SK-N-SH treated with all-trans-retinoic acid at 6 μM for 48 hours (cell line): ENCODE data around the gene CLUH.

Source experiments
- ATAC-seq: fragments of 200-7000 bp; cut with Tn5 transposase; 3 replicates; pipeline ENCODE4 v1.9.1; 2020; ENCODE audit warnings: mild to moderate bottlenecking, moderate library complexity
- ARNTL ChIP-seq: fragments of 450-650 bp; formaldehyde crosslinking; IDR thresholded peaks from 2 replicates; pipeline ENCODE4 v1.5.0; 2020; ENCODE audit warnings: low read depth, mild to moderate bottlenecking, moderate library complexity, borderline replicate concordance
- BACH2 ChIP-seq: fragments of 250-450 bp; sonication (Bioruptor Pico); IDR thresholded peaks from 2 replicates; pipeline ENCODE4 v1.9.0; 2021; ENCODE audit warnings: mild to moderate bottlenecking, borderline replicate concordance
- ESRRG ChIP-seq: fragments of 250-450 bp; sonication (Bioruptor Pico); IDR thresholded peaks from 2 replicates; pipeline ENCODE4 v1.6.1; 2021; ENCODE audit warnings: mild to moderate bottlenecking
- GLIS3 ChIP-seq: fragments of 250-450 bp; sonication (Bioruptor Pico); IDR thresholded peaks from 2 replicates; pipeline ENCODE4 v1.5.0; 2020; ENCODE audit warnings: mild to moderate bottlenecking, moderate library complexity
- ISL1 ChIP-seq: fragments of 250-450 bp; sonication (Bioruptor Pico); IDR thresholded peaks from 2 replicates; pipeline ENCODE4 v2.1.2; 2022; ENCODE audit warnings: mild to moderate bottlenecking, moderate library complexity
- PPARA ChIP-seq: fragments of 250-450 bp; sonication (Bioruptor Pico); IDR thresholded peaks from 2 replicates; pipeline ENCODE4 v1.5.0; 2020; ENCODE audit warnings: mild to moderate bottlenecking, borderline replicate concordance
- RARB ChIP-seq: fragments of 250-450 bp; sonication (Bioruptor Pico); IDR thresholded peaks from 2 replicates; pipeline ENCODE4 v1.8.0; 2021; ENCODE audit warnings: mild to moderate bottlenecking, moderate library complexity
- TCF4 ChIP-seq: fragments of 250-450 bp; sonication (Bioruptor Pico); IDR thresholded peaks from 2 replicates; pipeline ENCODE4 v1.8.0; 2021; ENCODE audit warnings: mild to moderate bottlenecking, moderate library complexity, borderline replicate concordance
- TOX ChIP-seq: fragments of 250-450 bp; sonication (Bioruptor Pico); IDR thresholded peaks from 2 replicates; pipeline ENCODE4 v1.8.0; 2021; ENCODE audit warnings: mild to moderate bottlenecking, moderate library complexity, borderline replicate concordance
- ZC3H10 ChIP-seq: fragments of 250-450 bp; sonication (Bioruptor Pico); IDR thresholded peaks from 2 replicates; pipeline ENCODE4 v1.5.1; 2021; ENCODE audit warnings: mild to moderate bottlenecking, moderate library complexity
- ZFP3 ChIP-seq: fragments of 250-450 bp; sonication (Bioruptor Pico); IDR thresholded peaks from 2 replicates; pipeline ENCODE4 v1.5.0; 2020; ENCODE audit warnings: mild to moderate bottlenecking, moderate library complexity
- ZFP30 ChIP-seq: fragments of 450-650 bp; formaldehyde crosslinking; IDR thresholded peaks from 2 replicates; pipeline ENCODE4 v1.5.0; 2022; ENCODE audit warnings: mild to moderate bottlenecking, moderate library complexity
- ZNF70 ChIP-seq: fragments of 450-650 bp; formaldehyde crosslinking; IDR thresholded peaks from 2 replicates; pipeline ENCODE4 v1.5.0; 2020; ENCODE audit warnings: mild to moderate bottlenecking, moderate library complexity
- ZNF8 ChIP-seq: fragments of 450-650 bp; formaldehyde crosslinking; IDR thresholded peaks from 2 replicates; pipeline ENCODE4 v1.5.0; 2020; ENCODE audit warnings: mild to moderate bottlenecking, moderate library complexity
- TF ChIP-seq, protein P1 (sequence below): fragments of 250-450 bp; sonication (Bioruptor Pico); IDR thresholded peaks from 2 replicates; pipeline ENCODE4 v1.5.0; 2020; ENCODE audit warnings: mild to moderate bottlenecking, moderate library complexity
- TF ChIP-seq, protein P2 (sequence below): fragments of 250-450 bp; sonication (Bioruptor Pico); IDR thresholded peaks from 2 replicates; pipeline ENCODE4 v1.8.0; 2021; ENCODE audit warnings: low read depth, mild to moderate bottlenecking, moderate library complexity, borderline replicate concordance
- TF ChIP-seq, protein P3 (sequence below): fragments of 250-450 bp; sonication (Bioruptor Pico); IDR thresholded peaks from 2 replicates; pipeline ENCODE4 v1.8.0; 2020; ENCODE audit warnings: mild to moderate bottlenecking, moderate library complexity, borderline replicate concordance
- TF ChIP-seq, protein P4 (sequence below): fragments of 250-450 bp; sonication (Bioruptor Pico); IDR thresholded peaks from 2 replicates; pipeline ENCODE4 v1.5.1; 2020; ENCODE audit warnings: low read depth, mild to moderate bottlenecking, moderate library complexity
- TF ChIP-seq, protein P5 (sequence below): fragments of 250-450 bp; sonication (Bioruptor Pico); IDR thresholded peaks from 2 replicates; pipeline ENCODE4 v1.5.1; 2021; ENCODE audit warnings: mild to moderate bottlenecking, moderate library complexity

Gene CLUH

DNA sequence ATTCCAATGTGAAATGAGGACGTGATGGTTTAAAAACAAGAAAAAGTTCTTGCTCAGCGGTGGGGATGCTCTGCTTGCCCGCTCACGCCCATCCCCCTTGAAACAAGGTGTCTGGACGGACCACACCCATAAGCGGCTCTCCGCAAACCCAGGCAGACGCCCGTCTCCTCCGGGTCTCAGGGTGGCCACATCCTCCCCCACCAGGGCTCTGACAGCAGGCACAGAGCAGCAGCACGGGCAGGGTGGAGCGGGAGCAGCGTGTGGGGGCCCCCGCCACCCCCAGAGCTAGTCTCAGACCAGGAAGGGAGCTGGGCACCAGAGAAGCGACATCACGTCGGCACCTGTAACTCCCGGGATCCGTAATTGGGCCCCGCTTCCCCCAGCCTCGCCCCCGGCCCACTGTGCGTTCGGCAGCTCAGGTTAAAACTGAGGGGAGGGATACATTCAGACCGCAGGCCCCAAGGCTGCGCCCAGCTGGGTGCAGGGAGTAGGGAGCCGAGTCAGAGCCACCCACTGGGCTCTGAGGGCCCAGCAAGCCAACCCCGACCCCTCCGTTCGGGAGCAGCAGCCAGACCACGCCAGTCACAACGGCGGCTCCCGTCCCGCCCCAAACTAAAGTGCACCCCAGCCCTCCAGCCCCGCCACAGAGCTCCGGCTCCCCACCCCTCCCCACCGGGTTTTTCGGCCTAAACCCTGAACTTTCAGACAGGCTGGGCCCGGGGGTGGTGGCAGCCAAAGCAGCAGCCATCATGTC, 22.0 kb downstream of the CLUH start:
- ATAC-seq: peak; percentile 2; the same call in 1 of the 3 replicates
- TF ChIP-seq, protein P1, sequence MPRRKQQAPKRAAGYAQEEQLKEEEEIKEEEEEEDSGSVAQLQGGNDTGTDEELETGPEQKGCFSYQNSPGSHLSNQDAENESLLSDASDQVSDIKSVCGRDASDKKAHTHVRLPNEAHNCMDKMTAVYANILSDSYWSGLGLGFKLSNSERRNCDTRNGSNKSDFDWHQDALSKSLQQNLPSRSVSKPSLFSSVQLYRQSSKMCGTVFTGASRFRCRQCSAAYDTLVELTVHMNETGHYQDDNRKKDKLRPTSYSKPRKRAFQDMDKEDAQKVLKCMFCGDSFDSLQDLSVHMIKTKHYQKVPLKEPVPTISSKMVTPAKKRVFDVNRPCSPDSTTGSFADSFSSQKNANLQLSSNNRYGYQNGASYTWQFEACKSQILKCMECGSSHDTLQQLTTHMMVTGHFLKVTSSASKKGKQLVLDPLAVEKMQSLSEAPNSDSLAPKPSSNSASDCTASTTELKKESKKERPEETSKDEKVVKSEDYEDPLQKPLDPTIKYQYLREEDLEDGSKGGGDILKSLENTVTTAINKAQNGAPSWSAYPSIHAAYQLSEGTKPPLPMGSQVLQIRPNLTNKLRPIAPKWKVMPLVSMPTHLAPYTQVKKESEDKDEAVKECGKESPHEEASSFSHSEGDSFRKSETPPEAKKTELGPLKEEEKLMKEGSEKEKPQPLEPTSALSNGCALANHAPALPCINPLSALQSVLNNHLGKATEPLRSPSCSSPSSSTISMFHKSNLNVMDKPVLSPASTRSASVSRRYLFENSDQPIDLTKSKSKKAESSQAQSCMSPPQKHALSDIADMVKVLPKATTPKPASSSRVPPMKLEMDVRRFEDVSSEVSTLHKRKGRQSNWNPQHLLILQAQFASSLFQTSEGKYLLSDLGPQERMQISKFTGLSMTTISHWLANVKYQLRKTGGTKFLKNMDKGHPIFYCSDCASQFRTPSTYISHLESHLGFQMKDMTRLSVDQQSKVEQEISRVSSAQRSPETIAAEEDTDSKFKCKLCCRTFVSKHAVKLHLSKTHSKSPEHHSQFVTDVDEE (CRISPR knock-in tag): no peak

DNA sequence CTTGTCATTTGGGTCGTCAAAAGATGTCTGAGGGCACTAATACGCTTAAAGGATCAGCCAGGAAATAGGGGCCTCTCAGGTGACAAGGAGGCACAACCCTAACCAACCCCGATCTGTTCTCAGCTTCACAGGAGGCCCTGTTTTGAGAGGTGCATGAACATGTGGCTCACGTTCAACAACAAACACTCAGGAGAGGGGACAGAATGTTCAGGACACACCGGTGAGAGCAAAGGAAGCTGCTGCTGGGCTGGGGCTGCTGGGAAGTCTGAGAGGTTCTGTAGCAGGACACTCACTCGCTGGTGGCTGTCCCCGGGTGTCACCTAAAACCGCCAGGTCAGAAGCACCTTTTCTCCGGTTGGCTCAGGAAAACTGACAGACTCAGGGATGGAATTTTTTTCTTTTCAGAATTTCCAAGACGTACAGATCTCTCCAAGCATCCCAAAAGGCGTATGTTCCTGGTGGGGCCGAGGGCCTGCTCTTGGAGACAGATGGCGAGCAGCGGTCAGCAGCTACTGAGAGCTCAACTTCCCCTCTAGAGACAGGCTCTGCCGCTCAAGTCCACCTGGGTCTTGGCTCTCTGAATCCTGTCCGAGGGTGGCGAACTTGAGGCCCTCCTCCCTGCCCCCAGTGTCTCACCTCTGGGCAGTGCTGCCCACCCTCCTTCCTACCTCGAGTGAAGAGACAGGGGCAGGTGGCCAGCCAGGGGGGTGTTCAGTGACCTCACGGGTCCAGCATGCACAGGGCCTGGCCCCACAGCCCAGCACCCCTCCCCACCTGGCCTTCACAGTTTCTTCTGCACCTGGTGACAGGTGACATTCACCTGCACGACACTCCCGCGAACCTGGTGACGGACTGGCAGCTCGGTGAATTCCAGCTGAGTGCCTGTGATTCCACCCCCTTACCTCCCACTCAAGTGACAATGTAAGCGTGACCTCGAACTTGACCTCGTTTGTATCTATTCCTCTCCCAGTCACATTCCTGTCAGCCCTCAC, 22.9 kb downstream of the CLUH start:
- TF ChIP-seq ZFP30 (CRISPR knock-in tag): no peak
- no peak for TF ChIP-seq TOX (CRISPR knock-in tag)
- no peak for TF ChIP-seq GLIS3
- no peak for TF ChIP-seq BACH2
- no peak for TF ChIP-seq ZNF8 (CRISPR knock-in tag)
- TF ChIP-seq ISL1 (CRISPR knock-in tag): no peak
- TF ChIP-seq PPARA: no peak
- TF ChIP-seq, protein P2, sequence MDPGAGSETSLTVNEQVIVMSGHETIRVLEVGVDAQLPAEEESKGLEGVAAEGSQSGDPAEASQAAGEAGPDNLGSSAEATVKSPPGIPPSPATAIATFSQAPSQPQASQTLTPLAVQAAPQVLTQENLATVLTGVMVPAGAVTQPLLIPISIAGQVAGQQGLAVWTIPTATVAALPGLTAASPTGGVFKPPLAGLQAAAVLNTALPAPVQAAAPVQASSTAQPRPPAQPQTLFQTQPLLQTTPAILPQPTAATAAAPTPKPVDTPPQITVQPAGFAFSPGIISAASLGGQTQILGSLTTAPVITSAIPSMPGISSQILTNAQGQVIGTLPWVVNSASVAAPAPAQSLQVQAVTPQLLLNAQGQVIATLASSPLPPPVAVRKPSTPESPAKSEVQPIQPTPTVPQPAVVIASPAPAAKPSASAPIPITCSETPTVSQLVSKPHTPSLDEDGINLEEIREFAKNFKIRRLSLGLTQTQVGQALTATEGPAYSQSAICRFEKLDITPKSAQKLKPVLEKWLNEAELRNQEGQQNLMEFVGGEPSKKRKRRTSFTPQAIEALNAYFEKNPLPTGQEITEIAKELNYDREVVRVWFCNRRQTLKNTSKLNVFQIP: no peak
- TF ChIP-seq, protein P3, sequence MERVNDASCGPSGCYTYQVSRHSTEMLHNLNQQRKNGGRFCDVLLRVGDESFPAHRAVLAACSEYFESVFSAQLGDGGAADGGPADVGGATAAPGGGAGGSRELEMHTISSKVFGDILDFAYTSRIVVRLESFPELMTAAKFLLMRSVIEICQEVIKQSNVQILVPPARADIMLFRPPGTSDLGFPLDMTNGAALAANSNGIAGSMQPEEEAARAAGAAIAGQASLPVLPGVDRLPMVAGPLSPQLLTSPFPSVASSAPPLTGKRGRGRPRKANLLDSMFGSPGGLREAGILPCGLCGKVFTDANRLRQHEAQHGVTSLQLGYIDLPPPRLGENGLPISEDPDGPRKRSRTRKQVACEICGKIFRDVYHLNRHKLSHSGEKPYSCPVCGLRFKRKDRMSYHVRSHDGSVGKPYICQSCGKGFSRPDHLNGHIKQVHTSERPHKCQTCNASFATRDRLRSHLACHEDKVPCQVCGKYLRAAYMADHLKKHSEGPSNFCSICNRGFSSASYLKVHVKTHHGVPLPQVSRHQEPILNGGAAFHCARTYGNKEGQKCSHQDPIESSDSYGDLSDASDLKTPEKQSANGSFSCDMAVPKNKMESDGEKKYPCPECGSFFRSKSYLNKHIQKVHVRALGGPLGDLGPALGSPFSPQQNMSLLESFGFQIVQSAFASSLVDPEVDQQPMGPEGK: no peak
- no peak for TF ChIP-seq RARB (CRISPR knock-in tag)
- ATAC-seq: peak; percentile 15

DNA sequence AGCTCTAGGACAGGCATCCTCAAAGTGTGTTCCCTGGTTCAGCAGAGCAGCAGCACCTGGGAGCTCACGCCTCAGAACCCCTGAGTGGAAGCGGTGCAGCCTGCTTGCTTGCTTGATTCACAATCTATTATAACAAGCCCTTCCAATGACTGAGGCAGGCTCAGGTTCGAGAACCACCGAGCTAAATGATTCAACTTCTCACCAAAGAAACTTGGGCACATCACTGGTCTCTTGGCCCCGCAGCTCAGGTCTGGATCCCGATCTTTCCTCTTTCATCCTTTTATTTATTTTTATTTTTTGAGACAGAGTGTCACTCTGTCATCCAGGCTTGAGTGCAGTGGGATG, 24.5 kb downstream of the CLUH start:
- no peak for ATAC-seq
- TF ChIP-seq PPARA: no peak

DNA sequence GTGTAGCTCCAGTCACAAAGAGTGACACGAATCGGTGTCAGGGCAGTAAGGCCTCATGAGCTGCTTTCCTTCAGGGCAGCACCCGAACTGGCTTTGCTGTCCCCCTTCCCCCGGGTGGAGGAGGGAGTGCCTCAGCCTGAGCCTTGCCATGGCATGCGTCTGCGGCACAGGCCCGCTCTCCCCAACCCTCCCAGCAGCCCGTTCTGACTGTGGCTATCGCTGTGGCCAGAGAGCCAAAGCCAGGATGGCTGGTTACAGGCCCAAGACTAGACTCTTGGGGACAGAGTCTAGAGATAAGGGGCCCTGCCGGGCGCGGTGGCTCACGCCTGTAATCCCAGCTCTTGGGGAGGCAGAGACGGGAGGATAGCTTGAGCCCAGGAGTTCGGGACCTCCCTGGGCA, 25.9 kb downstream of the CLUH start:
- no peak for ATAC-seq
- TF ChIP-seq ZC3H10 (CRISPR knock-in tag) (no peak), BACH2 (no peak), GLIS3 (no peak), ESRRG (CRISPR knock-in tag) (no peak), ARNTL (CRISPR knock-in tag) (no peak), RARB (CRISPR knock-in tag) (no peak), PPARA (no peak), ZFP3 (CRISPR knock-in tag) (no peak), ZNF70 (CRISPR knock-in tag) (no peak), ZNF8 (CRISPR knock-in tag) (no peak), TCF4 (CRISPR knock-in tag) (no peak), ISL1 (CRISPR knock-in tag) (no peak)
- TF ChIP-seq, protein P4, sequence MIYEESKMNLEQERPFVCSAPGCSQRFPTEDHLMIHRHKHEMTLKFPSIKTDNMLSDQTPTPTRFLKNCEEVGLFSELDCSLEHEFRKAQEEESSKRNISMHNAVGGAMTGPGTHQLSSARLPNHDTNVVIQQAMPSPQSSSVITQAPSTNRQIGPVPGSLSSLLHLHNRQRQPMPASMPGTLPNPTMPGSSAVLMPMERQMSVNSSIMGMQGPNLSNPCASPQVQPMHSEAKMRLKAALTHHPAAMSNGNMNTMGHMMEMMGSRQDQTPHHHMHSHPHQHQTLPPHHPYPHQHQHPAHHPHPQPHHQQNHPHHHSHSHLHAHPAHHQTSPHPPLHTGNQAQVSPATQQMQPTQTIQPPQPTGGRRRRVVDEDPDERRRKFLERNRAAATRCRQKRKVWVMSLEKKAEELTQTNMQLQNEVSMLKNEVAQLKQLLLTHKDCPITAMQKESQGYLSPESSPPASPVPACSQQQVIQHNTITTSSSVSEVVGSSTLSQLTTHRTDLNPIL (CRISPR knock-in tag): no peak
- TF ChIP-seq, protein P5, sequence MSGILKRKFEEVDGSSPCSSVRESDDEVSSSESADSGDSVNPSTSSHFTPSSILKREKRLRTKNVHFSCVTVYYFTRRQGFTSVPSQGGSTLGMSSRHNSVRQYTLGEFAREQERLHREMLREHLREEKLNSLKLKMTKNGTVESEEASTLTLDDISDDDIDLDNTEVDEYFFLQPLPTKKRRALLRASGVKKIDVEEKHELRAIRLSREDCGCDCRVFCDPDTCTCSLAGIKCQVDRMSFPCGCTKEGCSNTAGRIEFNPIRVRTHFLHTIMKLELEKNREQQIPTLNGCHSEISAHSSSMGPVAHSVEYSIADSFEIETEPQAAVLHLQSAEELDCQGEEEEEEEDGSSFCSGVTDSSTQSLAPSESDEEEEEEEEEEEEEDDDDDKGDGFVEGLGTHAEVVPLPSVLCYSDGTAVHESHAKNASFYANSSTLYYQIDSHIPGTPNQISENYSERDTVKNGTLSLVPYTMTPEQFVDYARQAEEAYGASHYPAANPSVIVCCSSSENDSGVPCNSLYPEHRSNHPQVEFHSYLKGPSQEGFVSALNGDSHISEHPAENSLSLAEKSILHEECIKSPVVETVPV: no peak
- TF ChIP-seq, protein P3: no peak
